HL-60 (cell line): ENCODE measurements around the gene NKX2-2.
A peak's percentile ranks its signal among the peaks of the same experiment; 100 is the strongest.

Source experiments
- DNase-seq, 2 experiments: peaks; one replicate each; pipeline ENCODE4 v3.0.0-alpha.2; 2010 to 2020; ENCODE audit warnings: low read depth in 1 of 2, low spot score in 1 of 2
- H3K27ac ChIP-seq: fragments of 250-450 bp; sonication (Bioruptor Pico); replicated peaks from 2 replicates; pipeline ENCODE4 v1.5.1; 2020; ENCODE audit warnings: mild to moderate bottlenecking, moderate library complexity
- H3K27me3 ChIP-seq: fragments of 250-450 bp; sonication (Bioruptor Pico); 2 replicates; pipeline ENCODE4 v1.5.1; 2021; ENCODE audit warnings: mild to moderate bottlenecking, moderate library complexity; ENCODE audit not compliant: insufficient read depth, poor library complexity, severe bottlenecking
- H3K4me3 ChIP-seq: replicated peaks from 2 replicates; pipeline ENCODE4 v1.5.1; 2011; ENCODE audit warnings: mild to moderate bottlenecking, control low read depth, low read length; ENCODE audit not compliant: insufficient read depth
- GABPA ChIP-seq: IDR thresholded peaks from 2 replicates; pipeline ENCODE4 v1.6.1; 2012; ENCODE audit warnings: low read depth
- POLR2AphosphoS5 ChIP-seq: IDR thresholded peaks from 2 replicates; pipeline ENCODE4 v1.6.1; 2012; ENCODE audit warnings: low read depth
- REST ChIP-seq: IDR thresholded peaks from 2 replicates; pipeline ENCODE4 v1.6.1; 2012; ENCODE audit warnings: low read depth; ENCODE audit not compliant: insufficient replicate concordance
- SPI1 ChIP-seq: IDR thresholded peaks from 2 replicates; pipeline ENCODE4 v1.6.1; 2012; ENCODE audit warnings: low read depth, mild to moderate bottlenecking, borderline replicate concordance
- TF ChIP-seq, protein P1 (sequence below): IDR thresholded peaks from one replicate; pipeline ENCODE4 v1.5.1; 2011; ENCODE audit warnings: low read length, control low read depth, inconsistent platforms; ENCODE audit not compliant: insufficient read depth

The NKX2-2 gene

DNA sequence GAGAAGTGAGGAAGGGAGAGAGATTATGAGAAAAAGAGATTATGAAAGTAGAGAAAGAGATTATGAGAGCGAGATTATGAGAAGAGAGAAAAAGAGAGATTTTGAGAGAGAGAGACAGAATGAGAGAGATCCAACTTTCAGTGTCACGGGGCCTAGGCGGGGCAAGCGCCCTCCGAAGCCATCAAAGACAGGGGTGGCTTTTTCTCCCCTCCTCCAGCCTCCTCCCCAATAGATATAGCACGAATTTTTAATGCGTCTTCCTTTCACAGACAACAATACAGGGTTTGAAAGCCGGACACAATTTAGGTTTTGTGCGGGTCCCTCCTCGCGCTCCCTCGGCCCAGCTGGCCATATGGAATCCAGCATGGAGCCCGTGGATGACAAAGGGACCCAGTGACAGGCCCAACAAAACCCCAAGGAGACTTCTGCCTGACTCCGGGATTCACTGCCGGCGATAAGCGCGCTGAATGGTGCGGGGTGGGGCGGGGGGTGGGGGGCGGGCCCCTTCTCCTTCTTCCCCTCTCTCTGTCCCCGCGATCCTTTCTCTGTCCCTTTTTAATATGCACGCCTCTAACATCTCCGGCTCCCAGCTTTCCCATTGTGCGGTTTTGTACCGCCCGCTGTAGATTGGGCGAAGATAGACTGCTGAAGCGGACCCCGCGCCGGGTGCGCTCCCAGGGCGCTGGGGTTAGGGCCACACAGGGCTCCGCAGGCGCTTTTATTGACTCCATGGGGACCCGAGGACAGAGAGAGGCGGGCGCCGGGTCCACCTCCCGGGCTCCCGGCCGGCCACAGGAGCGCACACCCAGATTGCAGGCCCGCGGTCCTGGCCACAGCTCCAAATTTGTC, 5.4 kb downstream of the NKX2-2 start:
- TF ChIP-seq POLR2AphosphoS5 (no peak), SPI1 (no peak), REST (no peak)
- TF ChIP-seq, protein P1, sequence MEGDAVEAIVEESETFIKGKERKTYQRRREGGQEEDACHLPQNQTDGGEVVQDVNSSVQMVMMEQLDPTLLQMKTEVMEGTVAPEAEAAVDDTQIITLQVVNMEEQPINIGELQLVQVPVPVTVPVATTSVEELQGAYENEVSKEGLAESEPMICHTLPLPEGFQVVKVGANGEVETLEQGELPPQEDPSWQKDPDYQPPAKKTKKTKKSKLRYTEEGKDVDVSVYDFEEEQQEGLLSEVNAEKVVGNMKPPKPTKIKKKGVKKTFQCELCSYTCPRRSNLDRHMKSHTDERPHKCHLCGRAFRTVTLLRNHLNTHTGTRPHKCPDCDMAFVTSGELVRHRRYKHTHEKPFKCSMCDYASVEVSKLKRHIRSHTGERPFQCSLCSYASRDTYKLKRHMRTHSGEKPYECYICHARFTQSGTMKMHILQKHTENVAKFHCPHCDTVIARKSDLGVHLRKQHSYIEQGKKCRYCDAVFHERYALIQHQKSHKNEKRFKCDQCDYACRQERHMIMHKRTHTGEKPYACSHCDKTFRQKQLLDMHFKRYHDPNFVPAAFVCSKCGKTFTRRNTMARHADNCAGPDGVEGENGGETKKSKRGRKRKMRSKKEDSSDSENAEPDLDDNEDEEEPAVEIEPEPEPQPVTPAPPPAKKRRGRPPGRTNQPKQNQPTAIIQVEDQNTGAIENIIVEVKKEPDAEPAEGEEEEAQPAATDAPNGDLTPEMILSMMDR, result no peak
- Histone ChIP-seq H3K27ac (no peak overlapping the region), H3K27me3 (peaks cover 69% of the 10 kb centered on the region), H3K4me3 (no peak overlapping the region)
- no peak for DNase-seq

GRCh38 chr20:21507400-21508229, 6.2 kb downstream of the NKX2-2 start:
- TF ChIP-seq GABPA, result no peak
- Histone ChIP-seq H3K4me3 (no peak overlapping the region), H3K27ac (no peak overlapping the region), H3K27me3 (peaks cover 61% of the 10 kb centered on the region)
- no peak for DNase-seq

DNA sequence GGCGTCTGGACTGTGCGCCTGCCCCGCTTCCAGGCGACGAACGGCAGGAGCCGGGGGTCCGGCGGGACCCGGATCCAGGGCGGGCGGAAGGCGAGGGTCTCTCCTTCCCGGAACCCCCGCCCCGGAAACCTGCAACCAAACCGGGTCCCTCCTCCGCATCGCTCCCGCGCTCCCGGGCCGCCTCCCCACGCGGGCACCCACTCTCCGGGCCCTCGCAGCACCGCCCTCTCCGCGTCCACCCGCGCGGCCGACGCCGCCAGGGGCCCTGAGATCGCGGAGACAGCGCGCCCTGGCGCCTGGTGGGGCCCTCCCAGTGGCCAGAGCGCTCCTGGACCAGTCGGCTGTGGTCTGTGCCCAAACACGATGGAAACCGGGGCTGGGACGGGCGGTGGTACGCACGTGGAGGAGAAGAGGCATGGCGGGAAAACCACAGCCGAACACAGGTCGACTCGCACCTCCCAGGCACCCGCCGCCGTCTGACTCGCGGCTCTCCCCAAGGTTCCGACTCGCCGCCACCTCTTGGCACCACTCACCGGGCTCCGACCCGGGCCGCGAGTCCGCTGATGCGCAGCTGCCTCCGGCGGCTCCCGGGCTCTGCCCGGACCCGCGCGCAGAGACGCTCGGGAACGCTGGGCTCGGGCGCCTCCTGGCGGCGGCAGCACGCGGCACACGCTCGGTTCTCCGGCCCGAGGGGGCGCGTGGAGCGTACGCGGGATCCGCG, 7.9 kb downstream of the NKX2-2 start:
- peak; percentile 25 to 37 for DNase-seq
- Histone ChIP-seq H3K4me3 (peak overlapping the region; percentile 37), H3K27me3 (peaks cover 45% of the 10 kb centered on the region), H3K27ac (no peak overlapping the region)
- TF ChIP-seq GABPA, result no peak
- TF ChIP-seq, protein P1, result peak; percentile 38

GRCh38 chr20:21505161-21505809, 8.6 kb downstream of the NKX2-2 start:
- peak in 1 of 2 experiments; percentile 64 for DNase-seq
- H3K27ac ChIP-seq, result no peak overlapping the region
- H3K4me3 ChIP-seq, result peak overlapping the region; percentile 37
- TF ChIP-seq, protein P1, result peak; percentile 91
- TF ChIP-seq SPI1, result no peak
- peaks cover 40% of the 10 kb centered on the region for H3K27me3 ChIP-seq
